H1 (cell line): ENCODE measurements around the gene SEL1L2. TPM values are rescaled to one million over a fixed set of nuclear protein-coding genes. Genes with fewer than 3 reads are reported as not detected.

Experiments
- CTCF ChIA-PET: fragments of 300-600 bp; sonication (Branson Sonifier 250); formaldehyde crosslinking; loops from one replicate; lab custom pipeline; 2021; ENCODE audit not compliant: partially characterized antibody; lab: Charles Lee
- POLR2A ChIA-PET: fragments of 300-600 bp; sonication (Branson Sonifier 250); formaldehyde crosslinking; loops from one replicate; lab custom pipeline; 2021; ENCODE audit warnings: inconsistent platforms; ENCODE audit not compliant: partially characterized antibody; lab: Charles Lee
- DNase-seq, 2 experiments: peaks; one replicate each; pipeline versions ENCODE4 v3.0.0 to v3.0.0-alpha.2; 2010 to 2022; ENCODE audit warnings: low spot score in 2 of 2, low read depth in 1 of 2, mixed read lengths in 1 of 2
- FAIRE-seq: peaks from 2 replicates; lab custom pipeline; 2011; peaks lifted over from hg19 to GRCh38; lab: Jason Lieb, UNC
- H2AFZ ChIP-seq: 2 replicates; pipeline ENCODE4 v1.8.1; 2012; ENCODE audit warnings: low read length, inconsistent platforms
- H2AK5ac ChIP-seq: 2 replicates; pipeline ENCODE4 v1.6.1; 2013; ENCODE audit warnings: low read depth, low read length
- H2BK120ac ChIP-seq: replicated peaks from 2 replicates; pipeline ENCODE3; 2013; ENCODE audit warnings: low read depth, low read length, inconsistent platforms
- H2BK12ac ChIP-seq: 2 replicates; pipeline ENCODE4 v1.6.1; 2013; ENCODE audit warnings: low read depth, low read length
- H2BK15ac ChIP-seq: 2 replicates; pipeline ENCODE4 v1.6.1; 2013; ENCODE audit warnings: low read length
- H2BK20ac ChIP-seq: 2 replicates; pipeline ENCODE4 v1.6.1; 2013; ENCODE audit warnings: low read length
- H2BK5ac ChIP-seq: 2 replicates; pipeline ENCODE4 v1.6.1; 2013; ENCODE audit warnings: low read depth, low read length
- H3K14ac ChIP-seq: 2 replicates; pipeline ENCODE4 v1.6.1; 2013; ENCODE audit warnings: inconsistent platforms; ENCODE audit not compliant: insufficient read length
- H3K18ac ChIP-seq: 2 replicates; pipeline ENCODE4 v1.6.1; 2013; ENCODE audit warnings: low read length; ENCODE audit errors: extremely low read depth
- H3K23ac ChIP-seq: 2 replicates; pipeline ENCODE4 v1.6.1; 2013; ENCODE audit warnings: inconsistent platforms; ENCODE audit not compliant: insufficient read length
- H3K23me2 ChIP-seq: 2 replicates; pipeline ENCODE4 v1.6.1; 2013; ENCODE audit warnings: low read depth, low read length
- H3K27ac ChIP-seq: 2 replicates; pipeline ENCODE4 v1.6.1; 2011; ENCODE audit warnings: low read depth, low read length, inconsistent platforms
- H3K27me3 ChIP-seq, 4 experiments: replicated peaks in 1 of 4; 1 replicate in 1 of 4; 2 replicates in 3 of 4; pipeline versions ENCODE4 v1.6.1 to v1.8.1; 2011 to 2013; ENCODE audit warnings: low read length in 3 of 4, mild to moderate bottlenecking in 3 of 4, inconsistent platforms in 2 of 4, mixed read lengths in 2 of 4, moderate library complexity in 1 of 4; ENCODE audit not compliant: control insufficient read depth in 3 of 4, insufficient read depth in 3 of 4; ENCODE audit errors: extremely low read depth in 1 of 4
- H3K36me3 ChIP-seq, 4 experiments: 2 replicates each; pipeline versions ENCODE4 v1.6.1 to v1.8.1; 2011 to 2013; ENCODE audit warnings: mild to moderate bottlenecking in 4 of 4, low read length in 3 of 4, moderate library complexity in 2 of 4, control low read depth in 1 of 4, inconsistent platforms in 1 of 4; ENCODE audit not compliant: insufficient read depth in 4 of 4, control insufficient read depth in 2 of 4
- H3K4ac ChIP-seq: replicated peaks from 2 replicates; pipeline ENCODE3; 2013; ENCODE audit warnings: low read length, low read depth, mixed read lengths, inconsistent platforms; ENCODE audit not compliant: insufficient read length
- H3K4me1 ChIP-seq, 4 experiments: replicated peaks in 1 of 4; 1 replicate in 1 of 4; 2 replicates in 3 of 4; pipeline versions ENCODE4 v1.6.1 to v1.8.1; 2011 to 2013; ENCODE audit warnings: low read length in 3 of 4, inconsistent platforms in 2 of 4, mixed read lengths in 1 of 4; ENCODE audit not compliant: insufficient read depth in 4 of 4, control insufficient read depth in 3 of 4
- H3K4me2 ChIP-seq, 2 experiments: 2 replicates each; pipeline versions ENCODE4 v1.6.1 to v1.8.1; 2011 to 2013; ENCODE audit warnings: low read depth in 2 of 2, low read length in 2 of 2, control low read depth in 1 of 2, inconsistent platforms in 1 of 2, mild to moderate bottlenecking in 1 of 2; ENCODE audit not compliant: insufficient read depth in 1 of 2
- H3K4me3 ChIP-seq, 4 experiments: fragments of 200-600, 300-600 bp in 1 of 4; sonication (generic), shearing (Covaris generic), sonication (Bioruptor Twin) in 1 of 4; 2 replicates each; pipeline versions ENCODE4 v1.5.1 to v1.8.1; 2011 to 2016; ENCODE audit warnings: low read length in 4 of 4, low read depth in 3 of 4, control low read depth in 2 of 4, inconsistent platforms in 2 of 4, mild to moderate bottlenecking in 2 of 4, mixed read lengths in 1 of 4, moderate library complexity in 1 of 4; ENCODE audit not compliant: insufficient read depth in 2 of 4; ENCODE audit errors: extremely low read depth in 1 of 4
- H3K56ac ChIP-seq: replicated peaks from 2 replicates; pipeline ENCODE3; 2013; ENCODE audit warnings: low read depth, mild to moderate bottlenecking, mixed read lengths, low read length, inconsistent platforms; ENCODE audit not compliant: insufficient read length
- H3K79me1 ChIP-seq: 2 replicates; pipeline ENCODE4 v1.6.1; 2013; ENCODE audit warnings: low read depth, low read length, control low read depth
- H3K79me2 ChIP-seq, 2 experiments: 2 replicates each; pipeline versions ENCODE4 v1.6.1 to v1.8.1; 2012 to 2013; ENCODE audit warnings: low read length in 2 of 2, mild to moderate bottlenecking in 2 of 2, inconsistent platforms in 1 of 2; ENCODE audit not compliant: insufficient read depth in 2 of 2, control insufficient read depth in 1 of 2
- H3K9ac ChIP-seq, 4 experiments: replicated peaks in 1 of 4; 1 replicate in 1 of 4; 2 replicates in 3 of 4; pipeline versions ENCODE4 v1.6.1 to v1.8.1; 2011 to 2013; ENCODE audit warnings: low read depth in 3 of 4, low read length in 3 of 4, control low read depth in 2 of 4, mild to moderate bottlenecking in 2 of 4, moderate library complexity in 2 of 4, inconsistent platforms in 1 of 4; ENCODE audit errors: extremely low read depth in 1 of 4
- H3K9me3 ChIP-seq, 2 experiments: 2 replicates each; pipeline versions ENCODE4 v1.6.1 to v1.8.1; 2012 to 2013; ENCODE audit warnings: mild to moderate bottlenecking in 2 of 2, moderate library complexity in 2 of 2, control low read depth in 1 of 2, inconsistent platforms in 1 of 2, low read depth in 1 of 2, low read length in 1 of 2, mixed read lengths in 1 of 2; ENCODE audit not compliant: insufficient read depth in 2 of 2
- H4K20me1 ChIP-seq, 2 experiments: replicated peaks in 1 of 2; 2 replicates each; pipeline versions ENCODE3 to v1.8.1; 2011 to 2013; ENCODE audit warnings: inconsistent platforms in 2 of 2, low read length in 2 of 2, mild to moderate bottlenecking in 1 of 2; ENCODE audit not compliant: insufficient read depth in 2 of 2, control insufficient read depth in 1 of 2
- H4K5ac ChIP-seq: 2 replicates; pipeline ENCODE4 v1.6.1; 2013; ENCODE audit warnings: low read length, low read depth, mixed read lengths, inconsistent platforms; ENCODE audit not compliant: insufficient read length
- H4K8ac ChIP-seq: 2 replicates; pipeline ENCODE4 v1.8.0; 2013; ENCODE audit warnings: mild to moderate bottlenecking, moderate library complexity, low read length, inconsistent platforms; ENCODE audit not compliant: insufficient read depth; ENCODE audit errors: extremely low read depth
- H4K91ac ChIP-seq: replicated peaks from 2 replicates; pipeline ENCODE3; 2013; ENCODE audit warnings: low read length, mixed read lengths, inconsistent platforms; ENCODE audit not compliant: insufficient read length
- ATF2 ChIP-seq: IDR thresholded peaks from 2 replicates; pipeline ENCODE4 v1.6.1; 2012; ENCODE audit warnings: low read length, inconsistent platforms
- ATF3 ChIP-seq: IDR thresholded peaks from 2 replicates; pipeline ENCODE4 v1.6.1; 2011; ENCODE audit warnings: low read depth, mild to moderate bottlenecking, low read length; ENCODE audit not compliant: insufficient read depth
- CHD2 ChIP-seq: IDR thresholded peaks from 2 replicates; pipeline ENCODE4 v1.6.1; 2012; ENCODE audit warnings: low read length, improper control_type of control experiment
- EGR1 ChIP-seq: IDR thresholded peaks from 2 replicates; pipeline ENCODE4 v1.6.1; 2011; ENCODE audit warnings: low read depth, low read length, borderline replicate concordance
- EP300 ChIP-seq, 2 experiments: IDR thresholded peaks; 1 replicate in 1 of 2; 2 replicates in 1 of 2; pipeline ENCODE4 v1.6.1; 2011 to 2012; ENCODE audit warnings: low read depth in 2 of 2, low read length in 2 of 2, mild to moderate bottlenecking in 2 of 2, borderline replicate concordance in 1 of 2, inconsistent platforms in 1 of 2, moderate library complexity in 1 of 2
- PHF8 ChIP-seq: fragments of 200-600 bp; sonication (generic); conservative IDR thresholded peaks from 2 replicates; pipeline ENCODE4 v1.7.1; 2012; ENCODE audit warnings: low read depth, mild to moderate bottlenecking, inconsistent platforms, low read length, moderate library complexity
- RAD21 ChIP-seq, 2 experiments: IDR thresholded peaks in 1 of 2; conservative IDR thresholded peaks in 1 of 2; 2 replicates each; pipeline ENCODE4 v1.6.1; 2011; ENCODE audit warnings: low read depth in 2 of 2, low read length in 2 of 2, improper control_type of control experiment in 1 of 2, inconsistent platforms in 1 of 2, mild to moderate bottlenecking in 1 of 2, moderate library complexity in 1 of 2
- RFX5 ChIP-seq: IDR thresholded peaks from 2 replicates; pipeline ENCODE4 v1.6.1; 2011; ENCODE audit warnings: low read depth, low read length, improper control_type of control experiment, borderline replicate concordance
- RNF2 ChIP-seq: fragments of 200-900, 300-1000 bp; sonication (generic); IDR thresholded peaks from 2 replicates; pipeline ENCODE4 v1.7.1; 2016; ENCODE audit warnings: borderline replicate concordance, low read depth, mild to moderate bottlenecking, antibody characterized with exemption, low read length; ENCODE audit not compliant: poor library complexity, severe bottlenecking; ENCODE audit errors: missing control alignments
- SP2 ChIP-seq: IDR thresholded peaks from 2 replicates; pipeline ENCODE4 v1.6.1; 2012; ENCODE audit warnings: mild to moderate bottlenecking, low read length, inconsistent platforms
- TEAD4 ChIP-seq: IDR thresholded peaks from 2 replicates; pipeline ENCODE4 v1.6.1; 2012; ENCODE audit warnings: low read depth, low read length, inconsistent platforms, mixed read lengths
- YY1 ChIP-seq: IDR thresholded peaks from 2 replicates; pipeline ENCODE4 v1.6.1; 2011; ENCODE audit warnings: low read depth, mild to moderate bottlenecking, low read length
- polyA plus RNA-seq, 7 experiments: library from polyadenylated mRNA; depleted of rRNA in 3 of 7; stranded (reverse) in 5 of 7; unstranded in 2 of 7; fragments of >200 nt in 5 of 7; fragments of 200-250 nt in 2 of 7; gene quantifications; 1 replicate in 5 of 7; 2 replicates in 1 of 7; 4 replicates in 1 of 7; pipeline versions ENCODE4 v1.2.1 to v1.2.3, GENCODE V29; 2011 to 2013; ENCODE audit warnings: missing spikeins in 2 of 7, mixed read lengths in 2 of 7
- total RNA-seq: library from RNA; stranded (reverse); fragmentation: NEBNext Ultra II Directional; extraction: Animal tissue kit (Norgen Biotek cat#: 25700); gene quantifications from 2 replicates; pipeline ENCODE4 v1.2.1, GENCODE V29; 2021

Gene SEL1L2
- total and polyA plus RNA-seq, 2 of the 8 experiments (the other 6 are each of a cell fraction or from before 2014, with no cell fraction given), result not detected

- H2BK5ac ChIP-seq, result no peak overlapping the region
- H3K56ac ChIP-seq, result no peak overlapping the region
- FAIRE-seq (no peak), DNase-seq (no peak)
- no peak overlapping the region for H3K4me2 ChIP-seq
- no peak overlapping the region for H3K18ac ChIP-seq
- H3K4me3 ChIP-seq, result no peak overlapping the region
- ChIA-PET POLR2A (interaction anchor here (1.6 to 1.8 kb wide), 2 partner anchors 10 to 20 kb away, joined by 4 to 5 read pairs; no protein-coding TSS in a partner anchor), CTCF (interaction anchor here (0.6 to 2.2 kb wide), 5 partner anchors 9 to 35 kb away, joined by 3 to 12 read pairs (median 4); no protein-coding TSS in a partner anchor)
- no peaks in the 10 kb centered on the region for H4K20me1 ChIP-seq
- no peak overlapping the region for H4K91ac ChIP-seq
- H3K23ac ChIP-seq, result no peak overlapping the region
- no peak overlapping the region for H2AK5ac ChIP-seq
- no peak overlapping the region for H2BK20ac ChIP-seq
- no peaks in the 10 kb centered on the region for H3K27me3 ChIP-seq
- H3K36me3 ChIP-seq, result peaks cover 18 to 66% (median 50%) of the 10 kb centered on the region in 4 experiments
- H4K8ac ChIP-seq, result no peak overlapping the region
- 0 out of 2 replicates have a peak, but pooled peaks cover 2% of the 10 kb centered on the region for H3K23me2 ChIP-seq
- no peak overlapping the region for H2BK15ac ChIP-seq
- no peak overlapping the region for H3K9ac ChIP-seq
- no peaks in the 10 kb centered on the region for H3K4me1 ChIP-seq
- H2BK120ac ChIP-seq, result no peak overlapping the region
- H3K14ac ChIP-seq, result no peak overlapping the region
- no peak overlapping the region for H2BK12ac ChIP-seq
- no peaks in the 10 kb centered on the region for H3K9me3 ChIP-seq
- no peak overlapping the region for H3K4ac ChIP-seq
- H3K79me2 ChIP-seq, result no peaks in the 10 kb centered on the region
- H4K5ac ChIP-seq, result no peak overlapping the region
- H2AFZ ChIP-seq, result no peak overlapping the region
- no peaks in the 10 kb centered on the region for H3K79me1 ChIP-seq
- H3K27ac ChIP-seq, result no peak overlapping the region
- TF ChIP-seq SP2 (no peak), RNF2 (no peak), YY1 (no peak), EP300 (IDR thresholded peaks at IDR 0.05; ENCODE audit: borderline replicate concordance in 1 of 2, low read depth in 2 of 2, low read length in 2 of 2) (no peak), ATF3 (no peak), EGR1 (no peak), PHF8 (no peak), CHD2 (no peak), TEAD4 (no peak), ATF2 (no peak), RFX5 (no peak), RAD21 (IDR thresholded peaks at IDR 0.05 in 1 of 2, conservative IDR thresholded peaks at IDR 0.05 in 1 of 2; ENCODE audit: low read depth in 2 of 2, low read length in 2 of 2) (no peak)
Measured at GRCh38 chr20:13810446-13810845, 180.0 kb downstream of the SEL1L2 start.
